Medulla oblongata (tissue), 1 donor: ENCODE data around the gene CCDC85C.

Source experiments
- DNase-seq: peaks from one replicate; pipeline ENCODE4 v3.0.0-alpha.2; 2015; ENCODE audit errors: extremely low spot score

CCDC85C gene

DNA sequence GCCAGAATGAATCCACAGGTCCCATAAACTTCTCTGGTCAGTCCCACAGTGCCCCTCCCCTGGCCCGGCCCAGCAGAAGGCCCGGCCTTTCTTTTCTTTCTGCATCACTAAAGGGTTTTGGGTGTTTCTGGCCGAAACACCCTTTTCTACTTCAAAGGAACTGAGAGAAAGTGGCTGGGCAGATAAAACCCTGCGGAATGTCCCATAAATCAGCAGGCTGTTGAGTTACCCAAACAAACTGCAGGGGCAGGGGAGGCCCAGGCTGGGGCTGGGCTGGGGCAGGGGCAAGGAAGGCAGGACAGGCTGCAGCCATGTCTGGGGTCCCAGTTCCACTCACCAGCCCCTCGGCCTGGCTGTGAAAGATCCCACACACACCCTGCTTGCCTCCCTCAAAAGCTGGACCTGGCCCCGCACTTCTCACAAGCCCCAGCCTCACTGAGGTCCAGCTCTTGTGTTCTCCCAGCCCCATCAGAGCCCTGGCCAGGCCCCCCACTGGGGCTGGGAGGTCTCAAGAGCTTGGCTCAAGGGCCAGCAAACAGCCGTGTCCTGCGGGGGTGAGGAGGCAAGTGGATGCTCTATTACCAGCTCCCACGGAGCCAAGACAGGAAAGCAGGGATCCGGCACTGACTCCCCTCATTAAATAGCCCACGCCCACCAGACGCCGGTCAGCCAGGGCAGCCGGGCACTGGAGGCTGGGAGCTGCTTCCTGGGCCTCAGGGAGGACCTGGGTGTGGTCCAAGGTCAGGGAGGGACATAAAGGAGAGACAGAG, 80.9 kb downstream of the CCDC85C start:
- no peak for DNase-seq

DNA sequence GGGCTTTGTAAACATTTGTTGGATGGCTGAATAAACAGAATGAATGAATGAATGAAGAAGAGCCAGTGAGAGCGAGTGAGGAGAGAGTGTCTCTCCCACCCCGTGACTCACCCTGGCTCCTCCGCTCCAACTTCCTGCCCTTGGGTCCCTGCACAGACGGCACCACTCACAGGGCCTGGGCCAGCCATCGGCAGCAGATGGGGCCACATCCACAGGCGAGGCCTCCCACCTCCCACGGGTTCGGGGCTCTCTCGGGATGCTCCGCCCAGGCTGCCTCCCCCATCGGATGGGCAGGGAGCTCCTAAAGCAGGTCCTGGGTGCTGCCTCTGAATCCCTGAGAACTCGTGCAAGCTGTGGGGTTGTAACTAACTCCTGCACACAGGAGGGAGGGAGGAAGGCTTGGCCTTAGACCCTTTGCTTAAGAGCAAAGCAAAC, 81.5 kb downstream of the CCDC85C start:
- no peak for DNase-seq

DNA sequence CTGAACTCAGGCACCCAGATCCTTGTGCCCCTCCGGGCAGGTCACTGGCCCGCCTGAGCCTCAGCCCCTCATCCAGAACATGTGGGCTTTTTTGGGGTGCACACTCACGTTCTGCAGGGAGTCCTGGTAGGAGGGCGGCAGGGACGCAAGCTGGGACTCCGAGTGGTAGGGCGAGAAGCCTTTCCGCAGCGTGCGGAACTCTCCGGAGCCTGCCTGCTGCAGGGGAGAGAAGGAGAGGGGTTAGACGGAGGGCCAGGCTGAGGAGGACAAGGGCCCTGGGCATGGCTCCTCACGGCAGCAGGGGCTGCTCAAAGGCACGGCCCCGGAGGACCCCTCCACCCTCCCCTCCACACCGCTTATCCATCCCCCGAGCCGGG, 82.0 kb downstream of the CCDC85C start:
- no peak for DNase-seq

DNA sequence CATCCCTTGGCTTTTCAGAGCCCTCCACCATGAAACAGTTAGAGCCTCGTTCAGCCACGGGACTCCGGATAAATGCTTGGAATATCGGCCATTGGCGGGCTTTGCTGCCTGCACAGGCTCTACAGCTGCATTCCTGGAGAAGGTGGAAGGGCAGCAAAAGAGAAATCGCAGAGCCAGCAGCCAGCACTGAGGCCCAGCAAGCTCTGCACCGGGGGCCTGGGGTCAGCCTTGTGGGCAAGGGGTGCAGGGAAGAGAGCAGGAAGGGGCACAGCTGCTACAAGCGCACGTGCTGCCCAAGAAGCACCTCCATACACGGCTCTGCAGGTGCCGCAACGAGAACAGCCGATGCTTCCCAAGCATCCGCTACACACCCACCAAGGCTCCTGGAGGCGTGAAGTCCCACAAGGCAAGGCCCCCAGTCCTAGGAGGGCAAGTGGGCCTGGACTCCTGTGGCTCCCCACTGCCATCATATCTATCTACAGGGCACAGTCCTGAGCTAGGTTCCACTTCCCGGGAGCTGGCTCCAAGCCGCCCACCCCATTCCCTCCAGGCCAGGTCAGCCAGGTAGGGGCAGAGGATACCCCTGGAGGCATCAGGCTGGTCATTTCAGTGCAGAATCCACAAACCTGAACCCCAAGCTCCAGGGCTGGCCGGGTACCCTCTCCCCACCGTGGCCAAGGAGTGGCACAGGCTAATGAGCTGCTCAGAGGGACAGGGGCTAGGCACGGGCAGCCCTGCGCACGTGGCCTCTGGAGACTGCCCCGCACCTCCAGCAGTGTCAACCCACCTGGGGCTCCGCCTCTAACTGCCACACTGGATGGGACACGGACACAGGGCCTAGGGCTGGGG, 82.6 kb downstream of the CCDC85C start:
- no peak for DNase-seq

DNA sequence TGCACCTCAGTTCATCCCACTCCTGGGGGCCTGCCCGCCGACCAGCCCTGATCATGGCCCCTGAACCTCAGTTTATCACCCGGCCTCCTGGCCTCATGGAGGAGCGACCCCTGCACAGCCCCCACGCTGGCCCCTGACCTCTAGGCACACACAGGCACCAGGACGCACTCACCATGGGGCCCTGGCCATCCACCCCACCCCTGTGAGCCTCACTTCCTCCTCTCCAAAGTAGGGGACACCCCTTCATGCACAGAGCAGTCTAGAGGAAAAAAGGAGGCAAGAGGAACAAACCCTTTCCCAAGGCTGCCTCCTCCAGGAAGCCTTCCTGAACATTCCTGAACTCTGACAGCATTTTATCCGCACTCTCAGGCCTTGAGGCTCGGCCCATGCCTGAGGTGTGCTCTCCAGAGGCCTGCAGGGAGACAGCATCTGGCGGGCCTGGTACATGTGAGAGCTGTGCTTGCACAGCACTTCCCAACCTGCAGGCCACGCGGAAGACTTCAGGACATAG, 83.4 kb downstream of the CCDC85C start:
- DNase-seq: no peak

DNA sequence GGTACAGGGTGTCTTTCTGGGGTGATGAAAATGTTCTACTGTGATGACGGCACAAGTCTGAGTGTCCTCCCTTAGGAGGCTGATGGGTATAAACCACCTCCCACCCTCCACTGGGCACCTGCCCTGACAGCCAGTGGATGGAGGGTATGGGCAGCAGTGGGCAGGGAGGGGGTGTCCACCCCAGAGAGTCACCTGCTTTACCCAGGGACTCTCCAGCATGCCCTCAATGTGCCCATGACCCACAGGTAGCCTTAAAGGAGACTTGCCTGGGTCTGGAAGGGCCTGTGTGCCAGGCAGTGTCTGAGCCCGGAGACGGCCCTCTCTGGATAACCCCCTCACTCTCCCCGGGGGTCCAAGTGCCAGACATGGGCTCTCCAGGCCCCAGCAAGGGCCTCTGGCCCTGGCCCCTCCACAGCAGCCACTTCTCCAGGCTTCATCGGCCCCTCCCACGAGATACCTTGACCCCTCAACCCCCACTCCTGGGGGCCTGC, 84.0 kb downstream of the CCDC85C start:
- DNase-seq: no peak

DNA sequence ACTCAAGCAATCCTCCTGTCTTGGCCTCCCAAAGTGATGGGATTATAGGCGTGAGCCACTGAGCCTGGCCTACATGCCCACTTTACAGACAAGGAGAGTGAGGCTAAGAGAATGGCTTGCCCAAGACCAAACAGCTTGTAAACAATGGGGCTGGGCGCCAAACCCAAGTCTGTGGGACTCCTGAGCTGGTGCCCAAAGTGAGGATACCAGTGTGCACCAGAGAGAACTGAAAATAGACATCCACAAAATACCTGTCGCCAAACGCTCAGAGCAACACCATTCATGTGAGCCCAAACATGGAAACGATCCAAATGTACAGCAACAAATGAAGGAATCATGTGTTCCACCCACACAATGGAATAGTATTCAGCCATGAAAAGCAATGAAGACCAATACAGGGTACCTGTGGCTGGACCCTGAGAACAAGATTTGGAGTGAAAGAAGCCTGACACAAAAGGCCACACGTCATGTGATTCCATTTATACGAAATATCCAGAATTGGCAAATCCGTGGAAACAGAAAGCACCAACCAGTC, 84.6 kb downstream of the CCDC85C start:
- no peak for DNase-seq

DNA sequence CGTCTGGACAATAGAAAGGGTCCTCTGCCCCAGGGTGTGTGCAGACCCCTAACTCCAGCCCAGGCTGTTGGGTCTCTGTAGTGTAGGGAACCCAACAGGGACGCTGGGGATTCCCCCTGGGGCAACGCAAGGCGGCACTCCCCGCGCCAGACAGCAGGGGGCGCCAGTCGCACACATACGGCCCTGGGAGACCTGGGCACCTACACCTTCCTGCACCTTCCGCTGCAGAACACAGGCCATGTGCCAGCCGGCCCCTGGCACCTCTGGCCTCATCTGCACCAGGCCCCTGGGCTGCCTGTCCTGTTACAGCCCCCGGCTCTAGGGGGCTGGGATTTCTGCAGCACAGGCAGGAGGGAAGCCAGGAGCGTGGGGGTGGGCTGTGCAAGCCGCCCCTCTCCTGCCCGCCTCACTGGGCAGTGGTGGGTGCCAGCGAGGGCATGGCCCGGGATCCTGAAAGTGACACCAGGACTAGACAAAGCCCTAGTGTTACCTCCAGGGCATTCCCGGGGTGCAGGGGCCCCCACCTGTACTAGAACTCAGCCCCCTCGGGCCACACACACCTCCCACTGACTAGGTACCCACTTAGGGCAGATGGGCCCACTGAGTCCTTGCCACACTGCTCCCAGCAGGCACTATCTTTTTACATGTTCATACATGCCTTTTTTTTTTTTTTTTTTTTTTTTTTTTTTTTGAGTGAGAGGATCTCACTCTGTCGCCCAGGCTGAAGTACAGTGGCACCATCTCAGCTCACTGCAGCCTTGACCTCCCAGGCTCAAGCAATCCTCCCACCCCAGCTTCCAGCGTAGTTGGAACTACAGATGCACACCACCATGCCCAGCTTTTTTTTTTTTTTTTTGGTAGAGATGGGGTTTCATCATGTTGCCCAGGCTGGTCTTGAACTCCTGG, 85.3 kb downstream of the CCDC85C start:
- peak; percentile 57 for DNase-seq

DNA sequence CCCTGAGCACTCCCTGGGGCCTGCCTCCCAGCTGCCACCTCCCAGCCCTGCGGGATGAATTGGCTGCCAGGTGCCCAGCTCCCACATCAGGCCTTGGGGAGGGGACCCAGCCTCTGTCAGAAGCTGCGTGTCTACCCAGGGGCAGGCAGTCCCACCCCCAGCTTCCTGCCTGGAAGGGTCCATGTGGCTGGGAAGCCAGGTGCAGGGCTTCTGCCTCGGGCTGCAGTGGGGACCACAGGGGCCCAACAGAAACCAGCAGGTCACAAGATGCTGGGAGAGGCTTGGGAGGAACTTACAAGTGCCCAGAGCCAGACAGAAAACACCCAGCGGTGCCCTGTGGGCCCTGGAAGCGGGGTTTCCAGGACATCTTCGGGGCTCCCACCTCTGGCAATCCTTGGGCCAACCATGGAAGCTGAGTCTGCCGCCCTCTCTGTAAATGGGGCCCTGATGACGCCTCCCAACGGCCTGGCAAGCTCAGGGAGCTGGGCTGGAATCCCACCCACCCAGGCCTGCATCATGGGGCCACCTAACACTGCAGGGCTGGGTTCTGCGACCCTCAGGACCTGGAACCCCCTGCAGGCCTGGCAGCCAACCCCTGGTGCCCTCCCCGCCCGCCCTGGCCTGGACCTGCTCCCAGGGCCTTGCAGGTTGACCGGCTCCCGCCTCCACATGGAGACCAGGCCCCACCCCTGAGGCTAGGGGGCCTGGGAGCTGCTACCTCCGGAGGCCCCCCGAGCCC, 86.2 kb downstream of the CCDC85C start:
- no peak for DNase-seq

DNA sequence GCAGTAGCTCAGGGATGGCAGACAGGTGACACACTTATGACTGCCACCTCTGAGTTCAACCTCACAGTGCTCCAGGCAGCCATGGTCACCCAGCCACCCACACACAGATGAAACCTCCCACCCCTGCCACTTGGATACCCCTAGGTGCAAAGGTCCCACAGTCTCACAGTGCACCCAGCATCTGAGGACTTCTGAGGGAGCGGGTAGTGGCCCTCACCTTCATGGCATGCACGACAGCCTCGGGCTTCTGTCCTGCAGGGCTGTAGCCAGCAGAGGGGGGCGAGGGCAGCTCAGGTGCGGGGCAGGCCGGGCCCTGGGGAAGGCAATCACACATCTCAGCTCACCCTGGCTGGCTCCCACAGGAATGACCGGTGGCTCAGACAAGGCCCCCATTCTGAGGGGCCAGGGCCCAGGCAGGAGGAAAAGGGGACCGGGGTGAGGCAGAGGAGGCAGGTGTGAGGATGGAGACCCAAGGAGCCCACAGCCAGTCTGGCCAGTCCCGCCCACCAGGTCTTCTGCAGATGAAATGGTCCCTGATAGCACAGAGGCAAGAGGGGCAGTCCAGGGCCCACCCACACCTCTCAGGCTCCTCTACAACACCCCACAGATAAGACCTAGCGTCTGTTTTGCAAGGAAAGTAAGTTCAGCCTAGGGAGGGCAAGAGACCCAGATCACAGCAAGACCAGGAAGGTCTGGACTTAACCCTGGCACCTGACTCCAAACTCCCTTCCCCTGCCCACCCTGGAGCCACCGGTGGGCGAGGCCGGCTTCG, 87.0 kb downstream of the CCDC85C start:
- no peak for DNase-seq

DNA sequence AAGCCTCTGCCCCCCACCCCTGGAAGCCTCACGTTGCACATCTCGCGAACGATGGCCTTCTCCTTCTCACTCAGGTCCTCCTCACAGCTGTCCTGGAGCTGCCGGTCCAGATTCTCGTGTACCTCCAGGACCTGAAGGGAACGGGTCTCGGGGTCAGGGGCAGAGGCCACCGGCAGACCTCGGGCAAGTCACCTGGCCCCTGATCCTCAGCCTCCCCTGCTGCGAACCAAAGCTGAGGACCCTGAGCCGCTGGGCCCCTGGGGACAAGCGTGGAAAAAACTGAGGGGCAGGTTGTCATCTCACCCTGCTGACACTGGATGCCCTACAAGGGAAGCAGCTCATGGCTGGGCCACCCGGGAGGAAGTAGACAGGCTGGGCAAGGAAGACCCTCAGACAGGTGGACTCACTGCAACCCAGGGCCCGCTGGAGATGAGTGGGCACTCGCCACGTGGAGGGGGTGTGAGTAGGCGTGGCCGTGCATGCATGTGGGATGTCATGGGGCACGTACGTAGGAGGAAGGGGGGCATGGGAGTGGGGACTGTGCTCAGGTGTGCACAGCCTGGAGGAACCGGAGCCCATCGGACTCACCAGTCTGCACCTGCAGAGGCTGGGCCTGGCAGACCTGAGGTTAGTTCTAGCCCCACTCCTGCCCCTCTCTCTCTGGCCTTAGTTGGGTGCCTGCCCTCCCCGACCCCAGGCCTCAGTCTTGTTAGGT, 87.7 kb downstream of the CCDC85C start:
- no peak for DNase-seq

DNA sequence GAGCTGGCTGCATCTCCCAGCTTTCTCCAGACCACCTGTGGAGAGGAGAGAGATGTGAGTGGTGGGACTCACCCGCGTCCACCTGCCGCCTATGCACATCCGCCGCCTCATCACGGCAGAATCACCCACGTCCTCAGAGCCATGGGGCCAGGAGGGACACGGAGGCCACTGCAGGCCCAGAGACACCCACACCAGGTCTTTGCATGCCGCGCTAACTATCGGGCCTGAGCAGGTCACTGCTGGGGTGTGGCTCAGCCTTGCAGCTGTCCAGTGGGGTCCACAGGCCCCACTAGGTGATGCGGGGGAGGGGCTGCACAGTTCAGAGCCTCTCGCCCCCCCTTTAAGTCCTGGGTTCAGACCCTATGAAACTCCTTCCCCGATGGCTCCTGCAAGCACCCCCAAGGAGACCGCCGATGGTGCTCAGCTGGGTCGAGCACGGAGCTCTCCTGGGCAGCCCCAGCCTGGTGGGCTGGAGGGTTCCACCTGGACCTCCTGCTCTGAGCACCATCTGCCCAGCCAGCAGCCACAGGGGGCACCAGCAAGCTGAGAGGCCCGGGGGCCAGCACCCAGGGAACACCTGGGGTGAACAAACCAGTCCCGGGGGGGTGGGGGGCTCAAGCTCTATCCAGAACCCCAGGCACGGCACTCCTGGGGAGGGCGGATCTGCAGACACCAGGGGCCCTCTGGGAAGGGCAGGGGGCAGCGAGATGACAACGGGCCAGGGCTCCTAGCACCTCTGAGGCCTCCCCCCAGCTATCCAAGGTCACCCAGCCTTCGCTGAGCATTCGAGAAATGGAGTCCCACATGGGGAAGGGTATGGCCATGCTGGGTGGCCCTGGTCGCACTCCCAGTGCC, 88.5 kb downstream of the CCDC85C start:
- no peak for DNase-seq

DNA sequence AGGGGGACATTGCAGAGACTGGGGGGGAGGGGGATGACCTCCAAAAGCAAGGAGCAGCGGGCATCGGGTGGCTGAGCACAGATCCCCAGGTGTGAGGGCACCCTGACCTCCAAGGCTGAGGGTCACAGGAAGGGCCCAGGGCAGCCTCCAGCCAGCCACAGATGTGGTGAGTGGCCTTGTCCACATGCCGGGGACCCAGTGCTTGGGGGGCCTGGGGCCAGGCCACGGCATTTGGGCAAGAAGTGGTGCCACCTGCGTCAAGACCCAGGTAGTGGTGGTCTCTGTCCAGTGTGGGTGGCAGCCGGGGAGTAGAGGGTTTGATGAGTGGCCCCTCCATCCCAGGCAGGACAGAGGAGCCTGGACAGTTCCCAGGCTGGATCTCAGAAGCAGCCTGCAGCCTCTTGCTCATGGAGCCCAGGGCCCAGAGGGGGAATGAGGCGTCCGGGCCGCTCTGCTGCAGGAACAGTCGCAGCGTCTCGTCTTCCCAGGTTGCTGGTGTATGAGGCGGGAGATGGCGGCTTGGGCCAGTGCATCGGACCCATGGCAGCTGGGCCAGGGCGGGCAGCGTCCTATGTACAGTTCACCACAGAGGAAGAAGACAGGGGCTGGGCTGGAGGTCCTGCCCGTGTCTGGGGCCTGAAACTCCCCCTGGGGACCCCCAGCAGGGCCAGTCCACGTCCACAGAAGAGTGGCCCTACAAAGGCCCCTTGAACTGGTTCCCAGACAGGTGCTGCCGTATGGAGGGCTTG, 89.3 kb downstream of the CCDC85C start:
- no peak for DNase-seq

DNA sequence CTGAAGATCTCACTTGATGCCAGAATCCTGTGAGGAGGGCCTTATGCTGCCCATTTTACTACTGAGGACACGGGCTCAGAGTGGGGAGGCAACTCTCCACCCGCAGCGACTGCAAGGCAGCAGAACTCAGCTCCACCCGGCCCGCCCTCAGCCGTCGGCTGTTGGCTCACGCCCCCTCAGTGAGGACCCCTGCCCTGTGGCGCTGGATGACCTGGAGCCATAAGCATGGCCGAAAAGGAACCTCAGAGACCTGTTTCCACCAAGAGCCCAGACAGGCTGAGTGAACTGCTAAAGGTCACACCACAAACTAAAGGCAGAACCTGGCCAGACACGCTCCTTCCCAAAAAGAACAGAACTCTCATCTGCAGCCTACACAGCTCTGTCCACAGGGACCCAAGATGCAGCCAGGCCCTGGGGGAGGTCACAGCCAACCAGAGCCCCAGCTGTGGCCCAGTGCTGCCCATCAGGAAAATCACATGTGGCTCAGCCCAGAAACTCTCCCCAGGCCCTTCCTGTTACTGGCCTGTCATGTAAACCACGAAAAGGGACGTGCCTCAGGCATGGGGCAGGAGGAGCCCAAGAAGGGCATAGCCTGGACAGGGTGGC, 90.0 kb downstream of the CCDC85C start:
- no peak for DNase-seq

DNA sequence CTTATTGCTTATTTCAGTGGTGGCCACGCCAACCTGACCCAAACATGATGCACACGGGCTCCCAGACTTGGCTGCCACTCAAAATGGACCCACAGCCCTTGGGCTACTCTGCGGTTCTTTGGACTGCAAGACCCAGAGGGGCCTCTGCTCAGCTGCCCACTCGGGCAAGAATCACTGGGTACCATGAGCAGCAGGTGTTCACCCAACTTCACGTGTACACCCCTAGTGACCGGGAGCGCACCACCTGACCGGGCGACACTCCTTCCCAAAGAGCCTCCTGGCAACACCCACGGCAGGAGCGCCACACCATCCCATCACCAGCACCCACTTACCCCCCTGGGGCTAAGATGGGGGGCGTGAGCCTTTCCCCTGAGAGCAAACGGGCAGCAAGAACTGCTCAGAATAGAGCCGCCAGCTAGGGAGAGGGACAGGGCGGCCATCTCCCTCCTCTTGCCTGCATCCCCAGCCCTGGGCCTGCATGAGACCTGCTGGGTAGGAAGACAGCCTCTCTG, 90.8 kb downstream of the CCDC85C start:
- no peak for DNase-seq

DNA sequence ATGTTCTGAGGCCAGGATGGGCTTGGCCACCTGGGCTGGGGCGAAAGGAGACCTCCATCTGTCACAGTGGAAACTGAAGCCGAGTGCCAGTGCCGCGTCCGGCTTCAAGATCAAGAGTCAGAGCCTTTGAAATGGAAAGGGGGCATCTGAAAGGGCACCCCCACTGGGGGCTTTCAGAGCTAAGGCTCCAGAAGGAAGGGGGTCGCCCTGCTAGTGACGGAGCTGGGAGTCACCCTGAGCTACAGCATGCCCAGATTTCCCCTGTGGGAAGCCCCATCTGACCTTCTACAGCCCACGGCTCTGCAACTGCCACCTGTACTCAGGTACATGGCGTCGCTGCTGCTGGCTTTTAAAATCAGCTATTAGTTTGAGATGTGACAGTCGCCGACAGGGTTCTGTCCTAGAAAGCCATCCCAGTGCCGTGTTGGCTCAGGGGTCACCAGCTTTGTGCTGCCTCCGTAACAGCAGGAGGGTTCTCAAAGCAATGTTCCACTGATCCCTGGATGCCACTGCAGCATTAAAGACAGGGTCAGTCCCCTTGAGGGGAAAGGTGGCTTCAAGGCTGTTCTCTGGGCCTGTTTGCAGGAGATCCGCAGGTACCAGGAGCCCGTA, 91.3 kb downstream of the CCDC85C start:
- no peak for DNase-seq

DNA sequence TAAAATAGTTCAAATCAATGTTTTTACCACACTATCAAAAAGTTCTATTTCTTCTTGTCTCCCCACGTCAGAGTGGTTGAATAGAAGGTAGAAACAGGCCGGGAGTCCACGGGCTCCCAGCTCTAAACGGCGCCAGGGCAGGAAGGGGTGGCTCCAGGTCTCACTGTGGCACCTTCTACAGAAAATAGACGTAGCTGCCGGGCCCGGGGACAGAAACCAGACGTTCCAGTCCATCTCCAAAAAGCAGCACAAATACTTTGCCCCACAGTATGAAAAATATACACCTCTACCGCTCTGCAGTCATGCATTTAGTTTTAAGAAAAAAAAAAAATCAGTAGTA, 91.9 kb downstream of the CCDC85C start:
- no peak for DNase-seq
